ENCODE measurements around the gene ACSL1. TPM values are rescaled to one million over a fixed set of nuclear protein-coding genes. Genes with fewer than 3 reads are reported as not detected.

ACSL1 gene
- total and polyA plus RNA-seq, 9 of the 15 experiments (the other 6 are each of a cell fraction or from before 2014, with no cell fraction given): 6.7 to 24.1 (median 15.0) TPM

GRCh38 chr4:184838249-184839074 is 12.7 kb upstream of the ACSL1 start (continued):
- no peak for TF ChIP-seq CHD2 (IDR thresholded peaks at IDR 0.05; ENCODE audit: low read depth, low read length)
- TF ChIP-seq SNAPC5 (CRISPR knock-in tag; IDR thresholded peaks at IDR 0.05): no peak
- no peak for TF ChIP-seq SMARCC2 (IDR thresholded peaks at IDR 0.05; ENCODE audit: low read depth)
- no peak for TF ChIP-seq OTX1 (CRISPR knock-in tag; IDR thresholded peaks at IDR 0.05)
- no peak for TF ChIP-seq ZNF445 (CRISPR knock-in tag; IDR thresholded peaks at IDR 0.05; ENCODE audit: low read depth)
- no peak for TF ChIP-seq UBTF (IDR thresholded peaks at IDR 0.05; ENCODE audit: borderline replicate concordance in 1 of 2, low read depth in 2 of 2, low read length in 2 of 2)
- TF ChIP-seq ZNF3 (CRISPR knock-in tag; IDR thresholded peaks at IDR 0.05): no peak
- TF ChIP-seq ILK (tag; IDR thresholded peaks at IDR 0.05; ENCODE audit: borderline replicate concordance, low read depth): no peak
- no peak for TF ChIP-seq ZNF23 (CRISPR knock-in tag; IDR thresholded peaks at IDR 0.05)
- no peak for TF ChIP-seq TFE3 (CRISPR knock-in tag; IDR thresholded peaks at IDR 0.05)
- no peak for TF ChIP-seq FUS (optimal IDR thresholded peaks at IDR 0.05; ENCODE audit: low read depth, low read length)
- TF ChIP-seq ZNF143 (CRISPR knock-in tag; IDR thresholded peaks at IDR 0.05): no peak
- TF ChIP-seq JUN (IDR thresholded peaks at IDR 0.05; ENCODE audit: borderline replicate concordance, low read depth, low read length): peak; percentile 66
- no peak for TF ChIP-seq JUN (CRISPR knock-in tag; IDR thresholded peaks at IDR 0.05; ENCODE audit: borderline replicate concordance)
- no peak for TF ChIP-seq FOXJ3 (CRISPR knock-in tag; IDR thresholded peaks at IDR 0.05)
- TF ChIP-seq PHTF2 (CRISPR knock-in tag; IDR thresholded peaks at IDR 0.05): no peak
- TF ChIP-seq DLX4 (CRISPR knock-in tag; IDR thresholded peaks at IDR 0.05): no peak
- no peak for TF ChIP-seq NFATC3 (IDR thresholded peaks at IDR 0.05)
- TF ChIP-seq EHMT2 (IDR thresholded peaks at IDR 0.05): peak; percentile 54; the same call in 1 of the 2 replicates
- TF ChIP-seq RB1 (IDR thresholded peaks at IDR 0.05; ENCODE audit: low read depth): no peak
- TF ChIP-seq ZBTB1 (CRISPR knock-in tag; IDR thresholded peaks at IDR 0.05; ENCODE audit: borderline replicate concordance, low read depth): no peak
- TF ChIP-seq SRSF3 (IDR thresholded peaks at IDR 0.05; ENCODE audit: insufficient read depth, low read length): no peak
- TF ChIP-seq ZNF717 (CRISPR knock-in tag; IDR thresholded peaks at IDR 0.05): no peak
- TF ChIP-seq PHF8 (IDR thresholded peaks at IDR 0.05; ENCODE audit: borderline replicate concordance, low read length): no peak
- TF ChIP-seq SMARCB1 (IDR thresholded peaks at IDR 0.05; ENCODE audit: insufficient read length, low read depth): no peak
- no peak for TF ChIP-seq SIX5 (IDR thresholded peaks at IDR 0.05; ENCODE audit: borderline replicate concordance in 1 of 2, insufficient read depth in 1 of 2, low read depth in 1 of 2, low read length in 2 of 2)

Measured in K562 (cell line).